GM21423 (cell line): ENCODE measurements around the gene EPC1.
"Not testable (repeated sequence)": the region's sequence is repeated elsewhere in the genome, so short reads cannot be mapped to it uniquely, and the experiment has no call there.

ENCODE experiments used
- ATAC-seq: cut with Tn5 transposase; IDR thresholded peaks from one replicate; pipeline ENCODE4 v1.9.1; 2021; ENCODE audit warnings: mild to moderate bottlenecking, moderate library complexity; ENCODE audit not compliant: unreplicated experiment

EPC1 gene

DNA sequence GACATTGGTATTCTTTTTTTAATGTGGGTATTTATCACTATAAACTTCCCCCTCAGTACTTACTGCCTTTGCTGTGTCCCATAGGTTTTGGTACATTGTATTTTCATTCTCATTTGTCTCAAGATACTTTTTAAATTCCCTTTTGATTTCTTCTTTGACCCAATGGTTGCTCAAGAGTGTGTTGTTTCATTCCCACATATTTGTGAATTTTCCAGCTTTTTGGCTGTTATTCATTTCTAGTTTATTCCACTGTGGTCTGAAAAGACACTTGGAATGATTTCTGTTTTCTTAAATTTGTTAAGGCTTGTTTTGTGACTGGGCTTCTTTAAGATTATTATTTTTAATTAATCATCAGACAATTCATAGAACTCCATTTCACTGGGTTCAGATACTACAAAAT is 105.0 kb downstream of the EPC1 start:
- no peak for ATAC-seq

DNA sequence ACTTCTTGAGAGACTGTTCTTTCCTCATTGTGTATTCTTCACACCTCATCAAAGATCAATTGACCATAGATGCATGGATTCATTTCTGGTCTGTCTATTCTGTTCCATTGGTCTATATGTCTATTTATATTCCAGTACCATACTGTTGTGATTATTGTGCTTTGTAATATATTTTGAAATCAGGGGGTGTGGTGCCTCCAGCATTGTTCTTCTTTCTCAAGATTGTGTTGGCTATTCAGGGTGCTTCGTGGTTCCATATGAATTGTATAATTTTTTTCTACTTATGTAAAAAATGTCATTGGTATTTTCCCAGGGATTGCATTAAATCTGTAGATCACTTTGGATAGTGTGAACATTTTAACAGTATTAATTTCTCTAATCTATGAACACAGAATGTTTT is 106.5 kb downstream of the EPC1 start:
- no peak for ATAC-seq

DNA sequence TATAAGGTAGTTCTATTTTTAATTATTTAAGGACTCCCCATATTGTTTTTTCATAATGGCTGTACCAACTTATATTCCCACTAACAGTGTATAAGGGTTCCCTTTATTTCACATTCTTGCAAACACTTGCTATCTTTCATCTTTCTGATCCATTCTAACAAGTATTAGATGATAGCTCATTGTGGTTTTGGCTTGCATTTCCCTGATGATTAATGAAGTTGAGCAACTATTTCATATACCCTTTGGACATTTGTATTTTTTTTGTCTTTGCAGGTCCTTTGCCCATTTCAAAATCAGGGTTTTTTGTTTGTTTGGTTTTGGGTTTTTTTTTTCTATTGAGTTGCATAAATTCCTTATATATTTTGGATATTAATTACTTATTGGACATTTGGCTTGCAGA is 107.2 kb downstream of the EPC1 start:
- ATAC-seq = no peak

DNA sequence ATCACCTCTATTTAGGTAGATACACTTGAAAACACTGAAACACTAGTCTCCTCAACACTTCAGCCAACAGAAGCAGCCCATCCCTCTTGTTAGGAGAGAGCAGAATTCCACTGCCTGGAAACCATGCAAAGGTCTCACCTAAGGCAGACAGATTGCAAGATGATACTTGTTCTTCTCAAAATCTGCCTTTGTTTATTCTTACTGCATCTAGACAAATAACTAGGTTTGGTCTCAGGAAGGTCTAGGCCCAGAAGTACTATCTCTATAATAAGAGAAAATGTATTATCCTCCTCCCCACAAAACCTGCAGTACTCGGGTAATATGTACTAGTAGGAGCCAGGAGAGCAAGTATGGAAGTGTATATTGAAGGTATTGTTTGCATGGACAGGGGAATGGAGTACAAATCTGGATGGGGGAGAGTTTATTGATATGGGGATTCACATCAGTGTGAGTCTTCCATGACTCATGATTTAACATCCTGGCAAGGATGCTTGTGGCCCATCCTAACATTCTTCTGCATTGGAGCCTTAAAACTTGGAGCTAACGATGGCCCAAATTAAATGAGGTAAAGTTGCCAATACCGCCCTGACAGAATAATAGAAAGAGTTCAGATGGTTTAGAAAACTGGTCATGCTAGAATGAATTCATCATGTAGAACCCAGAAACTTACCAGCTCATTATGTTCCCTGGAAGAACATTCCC is 109.2 kb downstream of the EPC1 start:
- ATAC-seq = no peak

DNA sequence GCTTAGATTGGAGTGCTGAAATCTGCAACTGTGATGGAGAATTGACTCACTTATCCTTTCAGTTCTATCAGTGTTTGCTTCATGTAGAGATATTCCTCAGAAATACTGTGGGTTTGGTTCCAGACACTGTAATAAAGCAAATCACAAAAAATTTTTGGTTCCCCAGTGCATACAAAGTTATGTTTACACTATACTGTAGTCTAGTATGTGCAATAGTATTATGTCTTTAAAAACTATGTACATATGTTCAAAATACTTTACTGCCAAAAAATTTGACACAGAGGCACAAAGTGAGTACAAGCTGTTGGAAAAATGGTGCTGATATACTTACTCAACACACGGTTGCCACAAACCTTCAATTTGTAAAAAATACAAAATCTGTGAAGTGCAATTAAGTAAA is 112.5 kb downstream of the EPC1 start:
- ATAC-seq = no peak

DNA sequence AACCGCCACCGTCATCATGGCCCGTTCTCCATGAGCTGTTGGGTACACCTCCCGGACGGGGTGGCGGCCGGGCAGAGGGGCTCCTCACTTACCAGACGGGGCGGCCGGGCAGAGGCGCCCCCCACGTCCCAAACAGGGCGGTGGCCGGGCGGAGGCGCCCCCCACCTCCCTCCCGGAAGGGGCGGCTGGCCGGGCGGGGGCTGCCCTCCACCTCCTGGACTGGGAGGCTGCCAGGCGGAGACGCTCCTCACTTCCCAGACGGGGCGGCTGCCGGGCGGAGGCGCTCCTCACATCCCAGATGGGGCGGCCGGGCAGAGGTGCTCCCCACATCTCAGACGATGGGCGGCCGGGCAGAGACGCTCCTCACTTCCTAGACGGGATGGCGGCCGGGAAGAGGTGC is 113.6 kb downstream of the EPC1 start:
- ATAC-seq = not testable (repeated sequence)

DNA sequence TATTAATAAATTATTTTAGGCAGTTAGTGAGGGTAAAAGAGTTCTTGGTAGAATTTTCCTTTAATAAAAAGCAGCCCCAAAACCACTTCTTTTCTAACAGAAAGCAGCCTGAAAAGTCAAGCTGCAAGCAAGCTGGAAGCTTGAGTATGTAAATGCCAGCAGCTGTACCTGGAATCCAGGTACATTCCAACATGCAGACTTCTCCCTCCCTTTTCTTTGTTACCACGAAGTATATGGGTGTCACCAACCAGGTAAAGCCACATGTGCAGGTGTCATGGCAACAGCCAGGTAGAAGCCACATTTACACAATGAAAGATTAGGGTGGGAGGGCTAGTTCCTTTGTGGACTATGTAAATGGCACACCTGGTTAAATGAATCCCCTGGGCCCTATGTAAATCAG is 114.6 kb downstream of the EPC1 start:
- ATAC-seq = no peak

DNA sequence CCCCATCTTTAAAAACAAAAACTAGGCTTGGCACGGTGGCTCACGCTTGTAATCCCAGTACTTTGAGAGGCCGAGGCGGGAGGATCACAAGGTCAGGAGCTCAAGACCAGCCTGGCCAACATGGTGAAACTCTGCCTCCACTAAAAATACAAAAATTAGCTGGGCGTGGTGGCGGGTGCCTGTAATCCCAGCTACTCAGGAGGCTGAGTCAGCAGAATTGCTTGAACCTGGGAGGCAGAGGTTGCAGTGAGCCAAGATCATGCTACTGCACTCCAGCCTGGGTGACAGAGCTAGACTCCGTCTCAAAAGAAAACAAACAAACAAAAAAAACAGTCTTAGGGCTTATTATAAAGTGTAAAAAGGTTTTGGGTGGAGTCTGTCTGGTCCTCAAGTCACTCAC is 117.2 kb downstream of the EPC1 start:
- ATAC-seq = not testable (repeated sequence)

DNA sequence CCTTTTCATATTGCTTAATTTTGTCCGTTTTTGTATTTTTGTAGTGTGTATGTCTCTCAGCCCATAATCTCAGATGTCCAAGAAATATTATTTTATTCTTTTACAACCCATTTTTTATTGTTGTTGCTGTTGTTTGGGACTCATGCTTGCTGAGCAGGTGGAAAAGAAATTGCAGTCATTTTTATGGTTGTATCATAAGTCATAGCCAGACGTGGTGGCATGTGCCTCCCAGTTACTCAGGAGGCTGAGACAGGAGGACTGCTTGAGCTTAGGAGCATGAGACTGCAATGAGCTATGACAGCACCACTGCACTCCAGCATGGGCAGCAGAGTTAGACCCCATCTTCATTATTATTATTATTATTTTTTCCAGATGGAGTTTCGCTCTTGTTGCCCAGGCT is 117.8 kb downstream of the EPC1 start:
- no peak for ATAC-seq

DNA sequence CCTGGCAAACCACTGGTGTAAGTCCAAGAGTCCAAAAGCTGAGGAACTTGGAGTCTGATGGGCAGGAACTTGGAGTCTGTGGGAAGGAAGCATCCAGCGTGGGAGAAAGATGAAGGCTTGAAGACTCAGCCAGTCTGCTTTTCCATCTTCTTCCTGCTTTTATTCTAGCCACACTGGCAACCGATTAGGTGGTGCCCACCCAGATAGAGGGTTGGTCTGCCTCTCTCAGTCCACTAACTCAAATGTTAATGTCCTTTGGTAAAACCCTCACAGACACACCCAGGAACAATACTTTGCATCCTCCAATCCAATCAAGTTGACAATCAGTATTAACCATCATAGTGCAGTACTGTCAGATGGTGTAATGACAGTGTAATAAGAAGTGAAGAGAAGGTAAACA is 119.2 kb downstream of the EPC1 start:
- no peak for ATAC-seq

DNA sequence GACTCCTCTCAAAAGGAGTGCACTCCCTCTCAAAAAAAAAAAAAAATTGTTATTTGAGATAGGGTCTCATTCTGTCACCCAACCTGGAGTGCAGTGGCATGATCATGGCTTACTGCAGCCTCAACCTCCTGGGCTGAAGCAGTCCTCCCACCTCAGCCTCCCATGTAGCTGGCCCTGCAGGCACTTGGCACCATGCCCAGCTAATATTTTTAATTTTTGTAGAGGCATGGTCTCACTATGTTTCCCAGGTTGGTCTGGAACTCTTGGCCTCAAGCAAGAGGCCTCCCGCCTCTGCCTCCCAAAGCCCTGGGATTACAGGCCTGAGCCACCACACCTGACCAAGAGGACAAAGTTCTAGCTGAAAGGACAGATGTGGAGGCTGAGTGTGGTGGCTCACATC is 120.3 kb downstream of the EPC1 start:
- ATAC-seq = no peak

DNA sequence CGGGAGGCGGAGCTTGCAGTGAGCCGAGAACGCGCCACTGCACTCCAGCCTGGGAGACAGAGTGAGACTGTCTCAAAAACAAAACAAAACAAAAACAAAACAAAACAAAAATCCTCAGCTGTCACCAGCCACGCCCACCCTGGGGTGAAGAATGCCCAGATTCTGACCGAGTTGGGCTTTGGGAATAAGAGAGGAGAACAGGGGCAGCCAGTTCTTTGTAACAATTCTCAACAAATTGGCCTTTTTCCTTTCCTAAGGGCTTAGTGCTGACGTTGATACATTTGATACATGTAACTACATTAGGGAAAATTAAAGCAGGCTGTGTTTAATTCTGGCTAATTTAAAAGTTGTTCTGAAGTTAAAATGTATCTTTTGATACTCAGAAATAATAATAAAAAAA is 121.0 kb downstream of the EPC1 start:
- ATAC-seq = no peak

DNA sequence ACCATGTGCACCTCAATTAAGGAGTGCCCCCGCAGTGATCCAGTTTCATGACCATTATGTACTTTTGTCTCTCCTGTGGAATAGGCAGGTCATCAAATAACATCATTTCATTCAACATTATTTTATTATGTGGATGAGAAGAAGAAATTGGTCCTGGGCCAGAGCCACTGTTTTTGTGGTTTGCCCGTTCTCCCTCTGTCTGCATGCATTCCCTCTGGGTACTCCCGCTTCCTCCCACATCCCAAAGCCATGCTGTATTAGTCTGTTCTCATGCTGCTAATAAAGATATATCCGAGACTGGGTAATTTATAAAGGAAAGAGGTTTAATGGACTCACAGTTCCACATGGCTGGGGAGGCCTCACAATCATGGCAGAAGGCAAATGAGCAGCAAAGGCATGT is 124.6 kb downstream of the EPC1 start:
- not testable (repeated sequence) for ATAC-seq

DNA sequence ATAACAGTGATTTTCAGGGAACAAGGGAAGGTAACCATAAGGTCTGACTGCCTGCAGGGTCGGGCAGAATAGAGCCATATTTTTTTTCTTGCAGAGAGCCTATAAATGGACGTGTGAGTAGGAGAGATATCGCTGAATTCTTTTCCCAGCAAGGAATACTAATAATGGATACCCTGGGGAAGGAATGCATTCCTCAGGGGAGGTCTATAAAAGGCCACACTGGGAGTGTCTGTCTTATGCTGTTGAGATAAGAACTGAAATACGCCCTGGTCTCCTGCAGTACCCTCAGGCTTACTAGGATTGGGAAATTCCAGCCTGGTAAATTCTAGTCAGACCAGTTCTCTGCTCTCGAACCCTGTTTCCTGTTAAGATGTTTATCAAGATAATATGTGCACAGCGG is 127.8 kb downstream of the EPC1 start:
- ATAC-seq = not testable (repeated sequence)

DNA sequence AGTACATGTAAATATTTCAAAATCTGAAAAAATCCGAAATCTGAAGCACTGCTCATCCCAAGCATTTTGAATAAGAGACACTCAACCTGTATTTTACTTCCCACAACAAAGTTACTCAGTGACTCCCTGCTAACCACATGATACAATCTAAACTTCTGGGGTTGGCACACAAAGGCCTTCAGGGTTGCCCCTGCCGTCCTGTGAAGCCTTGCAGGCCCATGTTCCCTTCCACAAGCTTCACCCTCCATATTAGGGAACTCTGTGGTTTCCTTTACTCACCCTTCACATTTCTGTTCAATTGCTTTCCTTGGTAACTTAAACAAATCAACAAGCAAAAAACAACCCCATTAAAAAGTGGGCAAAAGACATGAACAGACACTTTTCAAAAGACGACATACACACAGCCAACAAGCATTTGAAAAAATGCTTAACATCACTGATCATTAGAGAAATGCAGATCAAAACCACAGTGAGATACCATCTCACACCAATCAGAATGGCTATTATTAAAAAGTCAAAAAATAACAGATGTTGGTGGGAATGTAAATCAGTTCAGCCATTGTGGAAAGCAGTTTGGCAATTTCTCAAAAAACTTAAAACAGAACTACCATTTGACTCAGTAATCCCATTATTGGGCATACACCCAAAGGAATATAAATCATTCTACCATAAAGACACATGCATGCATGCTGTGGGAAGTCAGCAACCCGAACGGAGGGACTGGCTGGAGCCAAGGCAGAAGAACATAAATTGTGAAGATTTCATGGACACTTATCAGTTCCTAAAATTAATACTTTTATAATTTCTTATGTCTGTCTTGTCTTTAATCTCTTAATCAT is 128.5 kb downstream of the EPC1 start:
- ATAC-seq = not testable (repeated sequence)
